HG02588 (cell line): ENCODE data around the gene C19orf18.

Experiments used
- ATAC-seq: cut with Tn5 transposase; IDR thresholded peaks from one replicate; pipeline ENCODE4 v1.9.1; 2021; ENCODE audit warnings: mild to moderate bottlenecking, moderate library complexity; ENCODE audit not compliant: unreplicated experiment

C19orf18 gene

GRCh38 chr19:57949296-57949695 is 25.0 kb downstream of the C19orf18 start:
- ATAC-seq = no peak

GRCh38 chr19:57947419-57948134 is 26.8 kb downstream of the C19orf18 start, which contains the start of gene ZNF256:
Gene ZNF256 (minus strand): TSS chr19:57947706. CDS start chr19:57947474, 232 bp downstream.
- ATAC-seq = peak; percentile 81

- peak; percentile 8 for ATAC-seq
Observed at GRCh38 chr19:57947088-57947418, 27.3 kb downstream of the C19orf18 start.

GRCh38 chr19:57946316-57946715 is 28.0 kb downstream of the C19orf18 start:
- no peak for ATAC-seq

GRCh38 chr19:57941593-57941992 is 32.7 kb downstream of the C19orf18 start:
- no peak for ATAC-seq

- no peak for ATAC-seq
Observed at GRCh38 chr19:57935731-57936130, 38.6 kb downstream of the C19orf18 start.

- no peak for ATAC-seq
Observed at GRCh38 chr19:57934820-57935665, 39.3 kb downstream of the C19orf18 start, which contains the start of gene ZNF418. Gene ZNF418 (minus strand): TSS chr19:57935402. CDS start chr19:57933822, 1,580 bp downstream.

- ATAC-seq = no peak
Observed at GRCh38 chr19:57927587-57927986, 46.7 kb downstream of the C19orf18 start.

- peak; percentile 95 for ATAC-seq
Observed at GRCh38 chr19:57916168-57916995, 58.0 kb downstream of the C19orf18 start, which contains the start of gene ZNF417. Gene ZNF417 (minus strand): TSS chr19:57916592. CDS start chr19:57916411, 181 bp downstream.

GRCh38 chr19:57914531-57914930 is 59.8 kb downstream of the C19orf18 start:
- no peak for ATAC-seq
